IMR-90 (cell line): ENCODE results near the gene C2orf69.

Experiments
- CTCF ChIP-seq: conservative IDR thresholded peaks from 2 replicates; pipeline ENCODE4 v1.5.1; 2012; ENCODE audit warnings: mild to moderate bottlenecking, low read depth, low read length, improper control_type of control experiment
- ELK1 ChIP-seq: fragments of 150-350 bp; IDR thresholded peaks from 2 replicates; pipeline ENCODE4 v1.6.1; 2016; ENCODE audit warnings: low read depth, mild to moderate bottlenecking, low read length, moderate library complexity, borderline replicate concordance
- MAFK ChIP-seq: IDR thresholded peaks from 2 replicates; pipeline ENCODE4 v1.6.1; 2012; ENCODE audit warnings: low read depth, low read length, improper control_type of control experiment
- POLR2A ChIP-seq: IDR thresholded peaks from 2 replicates; pipeline ENCODE4 v1.6.1; 2012; ENCODE audit warnings: mild to moderate bottlenecking, low read depth, low read length

GRCh38 chr2:199951023-199951422 is 39.9 kb downstream of the C2orf69 start:
- TF ChIP-seq CTCF = no peak
- TF ChIP-seq ELK1 = no peak
- TF ChIP-seq MAFK = no peak
- TF ChIP-seq POLR2A = no peak
